Measurements from ENCODE around the gene CFAP57. TPM values are rescaled to one million over a fixed set of nuclear protein-coding genes. Genes with fewer than 3 reads are reported as not detected.

Gene CFAP57
- total RNA-seq, 1 donor from 2014 or later, result 4.1 TPM

DNA sequence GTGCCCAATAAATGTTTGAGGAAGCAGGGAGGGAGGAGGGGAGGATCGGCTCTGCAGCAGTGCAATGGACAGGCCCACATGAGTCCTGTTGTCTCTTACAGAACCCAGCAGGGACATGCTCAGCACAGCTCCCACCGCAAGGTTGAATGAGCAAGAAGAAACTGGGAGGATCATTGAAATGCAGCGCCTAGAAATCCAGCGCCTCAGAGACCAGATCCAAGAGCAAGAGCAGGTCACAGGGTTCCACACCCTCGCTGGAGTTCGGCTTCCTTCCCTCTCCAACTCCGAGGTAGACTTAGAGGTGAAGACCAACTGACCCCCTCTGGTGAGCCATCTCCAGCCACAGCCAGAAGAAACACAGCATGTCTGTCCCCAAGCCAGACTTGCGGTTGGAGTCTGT lies 81.7 kb downstream of the CFAP57 start:
- ATAC-seq (no peak), DNase-seq (no peak)
- intact Hi-C loops (cut with DNase I), result no loop called here
- no peaks in the 10 kb centered on the region for H3K36me3 ChIP-seq
- no peaks in the 10 kb centered on the region for H3K9me3 ChIP-seq
- TF ChIP-seq, protein P1, sequence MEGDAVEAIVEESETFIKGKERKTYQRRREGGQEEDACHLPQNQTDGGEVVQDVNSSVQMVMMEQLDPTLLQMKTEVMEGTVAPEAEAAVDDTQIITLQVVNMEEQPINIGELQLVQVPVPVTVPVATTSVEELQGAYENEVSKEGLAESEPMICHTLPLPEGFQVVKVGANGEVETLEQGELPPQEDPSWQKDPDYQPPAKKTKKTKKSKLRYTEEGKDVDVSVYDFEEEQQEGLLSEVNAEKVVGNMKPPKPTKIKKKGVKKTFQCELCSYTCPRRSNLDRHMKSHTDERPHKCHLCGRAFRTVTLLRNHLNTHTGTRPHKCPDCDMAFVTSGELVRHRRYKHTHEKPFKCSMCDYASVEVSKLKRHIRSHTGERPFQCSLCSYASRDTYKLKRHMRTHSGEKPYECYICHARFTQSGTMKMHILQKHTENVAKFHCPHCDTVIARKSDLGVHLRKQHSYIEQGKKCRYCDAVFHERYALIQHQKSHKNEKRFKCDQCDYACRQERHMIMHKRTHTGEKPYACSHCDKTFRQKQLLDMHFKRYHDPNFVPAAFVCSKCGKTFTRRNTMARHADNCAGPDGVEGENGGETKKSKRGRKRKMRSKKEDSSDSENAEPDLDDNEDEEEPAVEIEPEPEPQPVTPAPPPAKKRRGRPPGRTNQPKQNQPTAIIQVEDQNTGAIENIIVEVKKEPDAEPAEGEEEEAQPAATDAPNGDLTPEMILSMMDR (IDR thresholded peaks at IDR 0.05), result no peak
- no peaks in the 10 kb centered on the region for H3K27me3 ChIP-seq (ENCODE audit: low read depth)
- H3K27ac ChIP-seq, result no peak overlapping the region
- H3K4me3 ChIP-seq, result no peak overlapping the region
- H3K4me1 ChIP-seq, result peaks cover 22% of the 10 kb centered on the region

GRCh38 chr1:43255438-43256210 lies 83.5 kb downstream of the CFAP57 start:
- Histone ChIP-seq H3K4me1 (peaks cover 22% of the 10 kb centered on the region), H3K4me3 (no peak overlapping the region), H3K36me3 (no peaks in the 10 kb centered on the region), H3K27me3 (ENCODE audit: low read depth) (no peaks in the 10 kb centered on the region), H3K9me3 (no peaks in the 10 kb centered on the region), H3K27ac (peak overlapping the region; percentile 49)
- intact Hi-C loops (cut with DNase I), result no loop called here
- no peak for DNase-seq
- TF ChIP-seq, protein P1 (IDR thresholded peaks at IDR 0.05), result no peak
- no peak for ATAC-seq

GRCh38 chr1:43256675-43257570 lies 84.8 kb downstream of the CFAP57 start:
- Histone ChIP-seq H3K9me3 (no peaks in the 10 kb centered on the region), H3K4me1 (peaks cover 22% of the 10 kb centered on the region), H3K27ac (peak overlapping the region; percentile 49), H3K36me3 (no peaks in the 10 kb centered on the region), H3K27me3 (ENCODE audit: low read depth) (no peaks in the 10 kb centered on the region), H3K4me3 (no peak overlapping the region)
- peak; percentile 78 for DNase-seq
- peak; percentile 93 to 94 for ATAC-seq
- intact Hi-C loops (cut with DNase I), result no loop called here
- TF ChIP-seq, protein P1 (IDR thresholded peaks at IDR 0.05), result no peak

DNA sequence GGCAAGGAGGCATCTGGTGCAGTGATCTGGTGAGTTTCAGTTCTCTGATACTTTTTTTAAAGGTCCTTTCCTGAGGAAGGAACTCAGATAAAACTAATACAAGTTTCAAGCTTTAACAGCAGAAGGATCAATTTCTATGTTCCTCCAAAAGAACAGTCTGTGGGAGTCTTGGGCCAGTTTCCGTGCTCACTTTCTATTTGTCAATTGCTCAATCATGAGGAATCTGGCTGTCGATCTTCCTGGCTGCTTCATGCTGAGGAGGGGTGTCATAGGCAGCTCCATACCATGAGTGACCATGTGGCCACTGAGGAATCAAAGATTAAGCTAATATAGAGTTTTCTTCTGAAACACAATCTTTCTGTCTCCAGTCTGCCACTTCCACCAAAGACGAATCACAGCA lies 86.2 kb downstream of the CFAP57 start:
- H3K9me3 ChIP-seq, result no peaks in the 10 kb centered on the region

DNA sequence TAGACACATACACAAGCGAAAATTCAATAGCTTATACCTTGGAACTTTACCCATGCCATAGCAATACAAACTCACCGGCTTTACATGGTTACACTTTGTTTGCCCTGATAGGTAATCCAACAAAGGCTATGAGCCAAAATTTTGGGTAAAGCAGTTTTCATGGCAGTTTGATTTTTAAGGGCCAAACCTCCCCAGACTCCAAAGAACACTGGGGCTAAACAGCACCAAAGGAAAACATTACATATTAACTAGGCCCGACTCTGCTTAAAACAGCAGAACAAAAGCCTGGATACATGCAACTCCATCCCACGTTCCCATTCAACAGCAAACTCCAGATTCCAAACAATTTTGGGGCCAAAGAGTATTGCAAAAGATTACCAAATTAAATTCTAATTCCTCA lies 93.3 kb downstream of the CFAP57 start:
- Histone ChIP-seq H3K4me1 (peaks cover 9% of the 10 kb centered on the region), H3K9me3 (no peaks in the 10 kb centered on the region), H3K36me3 (no peaks in the 10 kb centered on the region), H3K27me3 (ENCODE audit: low read depth) (no peaks in the 10 kb centered on the region), H3K27ac (no peak overlapping the region), H3K4me3 (no peak overlapping the region)
- TF ChIP-seq, protein P1 (IDR thresholded peaks at IDR 0.05), result no peak
- DNase-seq (no peak), ATAC-seq (no peak)
- intact Hi-C loops (cut with DNase I), result no loop called here

More for the DNA sequence above, 86.2 kb downstream of the CFAP57 start:
- intact Hi-C loops (cut with DNase I), result no loop called here
- peaks cover 22% of the 10 kb centered on the region for H3K4me1 ChIP-seq
- TF ChIP-seq, protein P1 (IDR thresholded peaks at IDR 0.05), result no peak
- H3K27ac ChIP-seq, result peak overlapping the region; percentile 24
- no peak for ATAC-seq
- no peak overlapping the region for H3K4me3 ChIP-seq
- no peaks in the 10 kb centered on the region for H3K36me3 ChIP-seq
- DNase-seq, result no peak
- H3K27me3 ChIP-seq (ENCODE audit: low read depth), result no peaks in the 10 kb centered on the region

All from lower lobe of right lung (tissue), 2 donors.